KOPT-K1 (cell line): ENCODE data around the gene HSPA4.

ENCODE experiments used
- H3K27ac ChIP-seq: fragments of 200-600 bp; sonication (generic); 2 replicates; pipeline ENCODE4 v1.5.1; 2016; ENCODE audit warnings: antibody characterized with exemption, mild to moderate bottlenecking, low read depth, low read length; ENCODE audit not compliant: poor library complexity, severe bottlenecking
- H3K36me3 ChIP-seq: fragments of 200-600 bp; sonication (generic); 2 replicates; pipeline ENCODE4 v1.5.1; 2017; ENCODE audit warnings: antibody characterized with exemption, mild to moderate bottlenecking, low read length, moderate library complexity; ENCODE audit not compliant: insufficient read depth
- H3K9me3 ChIP-seq: fragments of 200-600 bp; sonication (generic); 2 replicates; pipeline ENCODE4 v1.5.1; 2017; ENCODE audit warnings: antibody characterized with exemption, low read length, mild to moderate bottlenecking; ENCODE audit not compliant: insufficient read depth, poor library complexity, severe bottlenecking

Gene HSPA4

DNA sequence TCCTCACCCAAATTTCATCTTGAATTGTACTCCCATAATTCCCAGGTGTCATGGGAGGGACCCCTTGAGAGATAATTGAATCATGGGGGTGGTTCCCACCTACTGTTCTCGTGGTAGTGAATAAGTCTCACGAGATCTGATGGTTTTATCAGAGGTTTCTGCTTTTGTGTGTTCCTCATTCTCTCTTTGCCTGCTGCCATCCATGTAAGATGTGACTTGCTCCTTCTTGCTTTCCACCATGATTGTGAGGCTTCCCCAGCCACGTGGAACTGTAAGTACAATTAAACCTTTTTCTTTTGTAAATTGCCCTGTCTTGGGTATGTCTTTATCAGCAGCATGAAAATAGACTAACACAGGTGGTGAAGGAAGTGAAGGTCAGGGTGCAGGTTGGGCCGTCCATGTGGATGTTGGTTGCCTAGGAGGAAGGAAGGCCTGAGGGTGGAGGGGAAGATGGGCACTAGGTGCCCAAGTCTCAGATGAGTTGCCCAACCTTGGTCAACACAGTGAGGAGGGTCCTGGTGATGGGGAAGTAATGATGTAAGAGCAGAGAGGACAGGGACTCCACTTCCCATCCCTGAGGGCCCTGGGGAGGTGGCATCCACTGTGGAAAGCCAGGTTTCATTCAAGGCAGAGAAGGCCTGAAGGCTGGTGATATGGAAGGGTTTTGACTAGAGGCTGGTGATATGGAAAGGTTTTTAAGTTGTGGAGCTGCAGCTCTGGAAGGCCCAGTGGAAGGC is 92.6 kb downstream of the HSPA4 start:
- H3K27ac ChIP-seq = no peak overlapping the region
- H3K9me3 ChIP-seq = peaks cover 10% of the 10 kb centered on the region
- H3K36me3 ChIP-seq = no peaks in the 10 kb centered on the region

DNA sequence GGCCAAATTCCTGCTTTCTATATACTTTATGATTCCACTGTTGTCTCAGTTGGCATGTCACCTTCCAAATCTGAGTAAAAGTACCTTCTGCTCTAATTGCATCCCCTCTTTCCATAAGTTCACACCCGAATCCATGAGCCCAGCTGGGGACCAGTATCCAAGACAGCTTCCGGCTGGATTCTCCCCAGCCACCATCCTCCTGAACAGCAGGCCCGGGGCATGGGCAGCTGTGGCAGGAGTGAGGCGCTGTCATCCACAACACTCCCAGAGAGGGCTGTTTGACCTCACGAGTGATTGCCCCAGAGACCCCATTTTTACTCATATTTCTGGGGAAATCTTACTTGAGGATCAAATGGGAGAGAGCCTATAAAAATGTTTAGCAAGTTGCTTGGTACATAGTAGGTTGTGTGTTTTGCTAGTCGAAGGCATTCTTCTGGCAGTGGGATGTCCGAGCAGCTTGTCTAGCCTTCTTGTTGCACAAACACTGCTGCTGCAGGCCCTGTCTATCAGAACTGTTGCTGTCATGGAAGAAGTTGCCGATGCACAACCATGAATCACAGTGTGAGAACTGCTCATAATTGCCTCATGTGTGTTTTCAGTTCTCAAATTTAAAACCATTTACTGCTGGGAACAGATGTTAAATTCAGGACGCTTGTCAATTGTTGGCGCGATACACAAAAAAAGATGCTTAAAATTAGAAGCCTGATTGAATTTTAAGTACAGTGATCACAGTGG is 93.8 kb downstream of the HSPA4 start:
- Histone ChIP-seq H3K27ac (no peak overlapping the region), H3K9me3 (peaks cover 10% of the 10 kb centered on the region), H3K36me3 (no peaks in the 10 kb centered on the region)

DNA sequence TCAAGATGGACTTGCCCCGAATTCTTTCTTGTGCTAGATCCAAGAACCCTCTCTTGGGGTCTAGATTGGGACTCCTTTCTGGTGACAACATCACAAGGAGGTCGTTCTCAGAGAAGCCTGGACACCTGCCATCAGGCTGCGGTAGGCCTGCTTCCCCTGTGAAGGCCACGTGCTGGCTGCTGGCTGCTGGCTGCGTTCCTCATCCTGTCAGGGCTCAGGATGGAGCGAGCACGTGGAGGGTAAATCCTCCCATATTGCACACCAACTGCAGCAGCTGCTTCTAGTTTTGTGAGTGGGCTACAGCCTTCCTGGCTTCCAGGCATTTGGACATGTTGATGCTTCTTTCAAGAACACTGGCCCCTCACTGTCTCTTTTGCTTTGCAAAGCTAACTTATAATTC is 95.6 kb downstream of the HSPA4 start:
- Histone ChIP-seq H3K9me3 (peaks cover 10% of the 10 kb centered on the region), H3K36me3 (no peaks in the 10 kb centered on the region), H3K27ac (no peak overlapping the region)

GRCh38 chr5:133147815-133148567 is 96.2 kb downstream of the HSPA4 start:
- Histone ChIP-seq H3K27ac (no peak overlapping the region), H3K36me3 (no peaks in the 10 kb centered on the region), H3K9me3 (peaks cover 10% of the 10 kb centered on the region)

DNA sequence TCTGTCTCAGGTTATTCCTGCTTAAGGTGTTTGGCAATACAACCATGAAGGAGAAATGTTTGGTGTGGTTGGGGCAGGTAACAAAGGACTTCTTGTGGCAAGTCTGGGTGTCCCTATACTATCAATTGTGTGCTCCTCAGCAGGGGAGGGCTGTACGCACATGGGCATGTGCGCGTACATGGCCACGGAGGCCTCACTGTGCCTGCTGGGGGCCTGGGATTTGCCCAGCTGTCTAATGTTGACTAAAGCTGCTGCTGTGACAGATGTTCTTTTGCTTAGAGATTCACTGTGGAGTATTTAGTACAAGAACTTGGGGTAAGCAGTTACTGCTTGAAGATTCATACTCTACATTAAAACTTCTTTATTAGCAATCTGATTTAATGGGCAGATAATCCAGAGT is 97.5 kb downstream of the HSPA4 start:
- Histone ChIP-seq H3K9me3 (peaks cover 4% of the 10 kb centered on the region), H3K36me3 (no peaks in the 10 kb centered on the region), H3K27ac (no peak overlapping the region)

DNA sequence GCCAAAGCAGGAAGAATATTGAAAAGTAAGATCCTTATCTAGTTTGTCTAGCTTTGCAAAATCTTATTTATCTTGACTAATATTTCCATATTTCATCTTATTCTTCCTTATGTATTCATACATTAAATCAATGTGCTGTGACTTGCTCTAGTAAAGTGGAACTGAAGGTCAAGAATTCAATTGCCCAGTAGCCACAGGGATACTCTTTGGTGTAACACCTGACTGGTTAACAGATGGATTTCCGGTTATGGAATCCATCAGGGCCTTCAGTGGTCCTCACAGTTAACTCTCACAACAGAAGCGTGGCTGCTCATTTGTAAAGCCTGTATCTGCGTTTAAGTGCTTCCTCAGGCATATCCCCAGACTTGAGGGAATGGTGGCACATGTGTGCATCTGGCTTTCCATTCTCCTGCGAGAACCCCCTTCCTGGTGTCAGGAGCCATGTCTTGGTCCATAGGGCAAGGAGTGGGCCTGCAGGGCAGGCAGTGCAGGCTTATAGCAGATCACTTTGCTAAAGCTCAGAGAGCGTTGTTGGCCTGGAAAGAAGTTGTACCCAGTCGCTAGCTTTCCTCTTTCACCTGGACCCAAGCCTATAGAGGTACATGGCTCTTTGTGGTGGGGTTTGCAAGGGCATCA is 99.2 kb downstream of the HSPA4 start:
- Histone ChIP-seq H3K27ac (no peak overlapping the region), H3K9me3 (no peaks in the 10 kb centered on the region), H3K36me3 (no peaks in the 10 kb centered on the region)

DNA sequence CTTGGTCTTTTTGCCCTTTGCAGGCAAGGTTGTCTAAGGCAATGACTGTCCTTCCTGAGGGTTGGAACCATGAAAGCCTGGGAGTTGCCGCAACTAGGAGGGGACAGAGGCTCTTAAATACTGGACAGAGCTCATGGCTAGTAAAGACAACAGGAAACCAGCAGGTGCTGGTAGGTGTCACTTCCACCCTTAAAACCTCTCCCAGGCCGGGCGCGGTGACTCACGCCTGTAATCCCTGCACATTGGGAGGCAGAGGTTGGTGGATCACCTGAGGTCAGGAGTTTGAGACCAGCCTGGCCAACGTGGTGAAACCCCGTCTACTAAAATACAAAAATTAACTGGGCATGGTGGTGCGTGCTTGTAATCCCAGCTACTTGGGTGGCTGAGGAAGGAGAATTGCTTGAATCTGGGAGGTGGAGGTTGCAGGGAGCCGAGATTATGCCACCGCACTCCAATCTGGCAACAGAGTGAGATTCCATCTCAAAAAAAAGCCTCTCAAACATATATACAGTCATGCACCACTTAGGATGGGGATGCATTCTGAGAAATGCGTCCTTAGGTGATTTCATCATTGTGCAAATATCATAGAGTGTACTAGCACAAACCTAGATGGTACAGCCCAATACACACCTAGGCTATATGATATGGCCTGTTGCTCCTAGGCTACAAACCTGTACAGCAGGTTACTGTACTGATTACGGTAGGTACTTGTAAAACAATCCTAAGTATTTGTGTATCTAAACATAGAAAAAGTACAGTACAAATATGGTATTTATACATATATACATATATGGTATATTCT is 102.7 kb downstream of the HSPA4 start:
- Histone ChIP-seq H3K9me3 (no peaks in the 10 kb centered on the region), H3K27ac (no peak overlapping the region), H3K36me3 (no peaks in the 10 kb centered on the region)

DNA sequence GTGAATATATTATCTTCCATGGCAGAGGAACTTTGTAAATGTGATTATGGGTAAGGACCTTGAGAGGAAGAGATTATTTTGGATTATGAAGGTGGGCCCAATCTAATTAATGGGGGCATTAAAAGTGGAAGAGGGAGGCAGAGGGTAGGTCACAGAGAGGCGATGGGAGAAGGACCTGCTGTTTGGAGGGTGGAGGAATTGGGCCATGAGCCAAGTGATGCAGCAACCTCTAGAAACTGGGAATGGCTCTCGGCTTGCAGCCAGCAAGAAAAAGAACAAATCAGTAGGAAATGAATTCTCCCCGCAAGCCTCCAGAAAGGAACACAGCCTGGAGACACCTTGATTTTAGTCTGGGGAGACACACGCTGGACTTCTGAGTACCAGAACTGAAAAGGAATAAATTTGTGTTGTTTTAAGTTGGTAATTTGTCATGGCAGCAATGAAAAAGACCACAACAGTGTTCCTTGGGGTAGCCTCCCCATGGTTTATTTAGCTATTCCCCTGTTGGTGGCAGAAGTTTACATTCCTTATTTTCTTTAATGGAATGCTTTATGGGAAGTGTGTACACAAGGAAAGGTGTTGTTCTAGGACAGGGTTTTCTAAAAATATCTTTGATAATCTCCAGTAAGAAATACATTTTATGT is 103.6 kb downstream of the HSPA4 start:
- Histone ChIP-seq H3K27ac (no peak overlapping the region), H3K9me3 (no peaks in the 10 kb centered on the region), H3K36me3 (no peaks in the 10 kb centered on the region)
